8988T (cell line): ENCODE data around the gene RPRM.
"Not testable (repeated sequence)": the region's sequence is repeated elsewhere in the genome, so short reads cannot be mapped to it uniquely, and the experiment has no call there.

Source experiments
- DNase-seq: peaks from one replicate; pipeline ENCODE4 v3.0.0; 2011

Gene RPRM

GRCh38 chr2:153455403-153455802, 23.2 kb downstream of the RPRM start:
- DNase-seq: no peak

GRCh38 chr2:153451611-153452010, 27.0 kb downstream of the RPRM start:
- no peak for DNase-seq

GRCh38 chr2:153443106-153443505, 35.5 kb downstream of the RPRM start:
- no peak for DNase-seq

GRCh38 chr2:153442616-153443015, 35.9 kb downstream of the RPRM start:
- not testable (repeated sequence) for DNase-seq

GRCh38 chr2:153440090-153440489, 38.5 kb downstream of the RPRM start:
- not testable (repeated sequence) for DNase-seq

GRCh38 chr2:153433403-153433802, 45.2 kb downstream of the RPRM start:
- DNase-seq: no peak

- DNase-seq: no peak
Measured at GRCh38 chr2:153432381-153432780, 46.2 kb downstream of the RPRM start.

- no peak for DNase-seq
Measured at GRCh38 chr2:153431114-153431513, 47.4 kb downstream of the RPRM start.
